K562 treated with DMSO at 1 percent for 24 hours (cell line): ENCODE data around the gene NOS1AP. TPM values are rescaled to one million over a fixed set of nuclear protein-coding genes. Genes with fewer than 3 reads are reported as not detected.

Experiments used
- total RNA-seq: library from RNA; unstranded; fragments of 300-600 nt; gene quantifications from 2 replicates; pipeline ENCODE4 v1.2.3, GENCODE V29; 2022; ENCODE audit warnings: low read depth; ENCODE audit not compliant: insufficient read depth

The NOS1AP gene
- total RNA-seq = 0.73 and 0.96 TPM in 2 replicates

GRCh38 chr1:162069334-162070093 lies at the start of gene NOS1AP:
Gene NOS1AP, plus strand, starts transcription at chr1:162069691. Its CDS starts 487 bp downstream, at chr1:162070178.

GRCh38 chr1:162023547-162024501 lies 45.7 kb upstream of the NOS1AP start, which contains the start of gene OLFML2B:
Gene OLFML2B, minus strand, starts transcription at chr1:162023869. Its CDS starts 439 bp downstream, at chr1:162023430.

GRCh38 chr1:162376691-162377090 lies 307.2 kb downstream of the NOS1AP start, which contains the start of gene SPATA46:
Gene SPATA46, minus strand, starts transcription at chr1:162376854. Its CDS starts 64 bp downstream, at chr1:162376790.

GRCh38 chr1:162381383-162381782 lies 311.9 kb downstream of the NOS1AP start, which contains the start of gene C1orf226:
Gene C1orf226, plus strand, starts transcription at chr1:162381728. Its CDS starts 174 bp downstream, at chr1:162381902.

GRCh38 chr1:162412002-162412401 lies 342.5 kb downstream of the NOS1AP start, which contains the start of gene SH2D1B:
Gene SH2D1B, minus strand, starts transcription at chr1:162412136. Its CDS starts 120 bp downstream, at chr1:162412016.

Other genes starting within 250 kb of the NOS1AP start
- gene OLFML2B, start 45.8 kb upstream of the NOS1AP start, total RNA-seq = not detected in 2 replicates